Liver (tissue), 9 donors: Measurements from ENCODE around the gene EHMT1. TPM values are rescaled to one million over a fixed set of nuclear protein-coding genes. Genes with fewer than 3 reads are reported as not detected.

Experiments used
- DNase-seq: peaks from one replicate; pipeline ENCODE4 v3.0.0-alpha.2; 2017; ENCODE audit warnings: low spot score
- H3K27ac ChIP-seq, 2 donors: one replicate each; pipeline ENCODE4 v1.7.0; 2013; ENCODE audit warnings: inconsistent platforms in 2 of 2, low read length in 2 of 2, control low read depth in 1 of 2, low read depth in 1 of 2, mild to moderate bottlenecking in 1 of 2
- H3K27me3 ChIP-seq, 4 donors: one replicate each; pipeline versions ENCODE4 v1.6.1 to v1.7.0; 2013; ENCODE audit warnings: low read length in 3 of 4, inconsistent platforms in 1 of 4, mild to moderate bottlenecking in 1 of 4, moderate library complexity in 1 of 4; ENCODE audit not compliant: control insufficient read depth in 4 of 4, insufficient read depth in 4 of 4
- H3K36me3 ChIP-seq, 4 donors: one replicate each; pipeline versions ENCODE4 v1.6.1 to v1.7.0; 2013; ENCODE audit warnings: low read length in 3 of 4, mild to moderate bottlenecking in 3 of 4, low read depth in 1 of 4, moderate library complexity in 1 of 4; ENCODE audit not compliant: control insufficient read depth in 4 of 4, insufficient read depth in 3 of 4
- H3K4me1 ChIP-seq, 4 donors: one replicate each; pipeline versions ENCODE4 v1.6.1 to v1.7.0; 2013; ENCODE audit warnings: low read length in 3 of 4, mild to moderate bottlenecking in 3 of 4, moderate library complexity in 1 of 4; ENCODE audit not compliant: control insufficient read depth in 4 of 4, insufficient read depth in 4 of 4
- H3K4me3 ChIP-seq, 3 donors: one replicate each; pipeline versions ENCODE4 v1.6.1 to v1.7.0; 2013; ENCODE audit warnings: low read length in 3 of 3, control low read depth in 1 of 3, low read depth in 1 of 3, mild to moderate bottlenecking in 1 of 3
- H3K9ac ChIP-seq, 2 donors: one replicate each; pipeline ENCODE4 v1.7.0; 2013; ENCODE audit warnings: low read length in 2 of 2, mild to moderate bottlenecking in 2 of 2, moderate library complexity in 2 of 2, control low read depth in 1 of 2, low read depth in 1 of 2
- H3K9me3 ChIP-seq, 4 donors: one replicate each; pipeline versions ENCODE4 v1.6.1 to v1.7.0; 2013; ENCODE audit warnings: low read length in 3 of 4; ENCODE audit not compliant: control insufficient read depth in 4 of 4
- FOXA1 ChIP-seq: IDR thresholded peaks from 2 replicates; pipeline ENCODE4 v1.6.1; 2016; ENCODE audit warnings: antibody characterized with exemption
- FOXA2 ChIP-seq: IDR thresholded peaks from 2 replicates; pipeline ENCODE4 v1.6.1; 2016; ENCODE audit warnings: antibody characterized with exemption
- GABPA ChIP-seq, 2 donors: IDR thresholded peaks in 1 of 2; conservative IDR thresholded peaks in 1 of 2; 2 replicates each; pipeline ENCODE4 v1.6.1; 2016; ENCODE audit warnings: antibody characterized with exemption in 2 of 2, mild to moderate bottlenecking in 1 of 2, moderate library complexity in 1 of 2
- HNF4A ChIP-seq, 2 donors: conservative IDR thresholded peaks; 2 replicates each; pipeline ENCODE4 v1.6.1; 2016; ENCODE audit warnings: antibody characterized with exemption in 2 of 2, mild to moderate bottlenecking in 2 of 2
- HNF4G ChIP-seq: IDR thresholded peaks from 2 replicates; pipeline ENCODE4 v1.6.1; 2016; ENCODE audit warnings: antibody characterized with exemption
- JUND ChIP-seq, 2 donors: IDR thresholded peaks; 2 replicates each; pipeline ENCODE4 v1.6.1; 2016; ENCODE audit warnings: antibody characterized with exemption in 2 of 2
- NR2F2 ChIP-seq: IDR thresholded peaks from 2 replicates; pipeline ENCODE4 v1.6.1; 2016; ENCODE audit warnings: antibody characterized with exemption
- RAD21 ChIP-seq, 2 donors: IDR thresholded peaks; 2 replicates each; pipeline ENCODE4 v1.6.1; 2016; ENCODE audit warnings: antibody characterized with exemption in 2 of 2, mild to moderate bottlenecking in 2 of 2
- TAF1 ChIP-seq: conservative IDR thresholded peaks from 2 replicates; pipeline ENCODE4 v1.6.1; 2016; ENCODE audit warnings: antibody characterized with exemption, mild to moderate bottlenecking
- WGBS: extraction: QIAGEN DNeasy Blood & Tissue Kit; methylation state at CpG from one replicate; pipeline ENCODE4 v1.1.7; 2013; 5-methylcytosine and 5-hydroxymethylcytosine counted together
- polyA plus RNA-seq, 2 donors: library from polyadenylated mRNA; stranded (reverse) in 1 of 2; unstranded in 1 of 2; fragments of 200-250 nt in 1 of 2; fragments of >200 nt in 1 of 2; fragmentation: Nextera tagmentation in 1 of 2; extraction: Ambion mirVana in 1 of 2; gene quantifications; one replicate each; pipeline versions ENCODE4 v1.2.1 to v1.2.3, GENCODE V29; 2013 to 2015
- total RNA-seq, 2 donors: library from RNA; depleted of rRNA; stranded (reverse); fragments of >200 nt; gene quantifications; one replicate each; pipeline ENCODE4 v1.2.3, GENCODE V29; 2014
- TF ChIP-seq, protein P1 (sequence below): IDR thresholded peaks from 2 replicates; pipeline ENCODE4 v1.6.1; 2016; ENCODE audit warnings: antibody characterized with exemption
- TF ChIP-seq, protein P2 (sequence below): IDR thresholded peaks from 2 replicates; pipeline ENCODE4 v1.6.1; 2016; ENCODE audit warnings: antibody characterized with exemption, mild to moderate bottlenecking
- TF ChIP-seq, protein P3 (sequence below): IDR thresholded peaks from 2 replicates; pipeline ENCODE4 v1.6.1; 2016; ENCODE audit warnings: antibody characterized with exemption
- TF ChIP-seq, protein P4 (sequence below): IDR thresholded peaks from 2 replicates; pipeline ENCODE4 v1.6.1; 2016; ENCODE audit warnings: antibody characterized with exemption
- donor health status: healthy.
- donor health status: healthy.
- donor health status: healthy.
- donor health status: healthy.
- donor health status: healthy.

Gene EHMT1
- total and polyA plus RNA-seq, 4 donors, result 16.1 to 48.2 (median 27.3) TPM

DNA sequence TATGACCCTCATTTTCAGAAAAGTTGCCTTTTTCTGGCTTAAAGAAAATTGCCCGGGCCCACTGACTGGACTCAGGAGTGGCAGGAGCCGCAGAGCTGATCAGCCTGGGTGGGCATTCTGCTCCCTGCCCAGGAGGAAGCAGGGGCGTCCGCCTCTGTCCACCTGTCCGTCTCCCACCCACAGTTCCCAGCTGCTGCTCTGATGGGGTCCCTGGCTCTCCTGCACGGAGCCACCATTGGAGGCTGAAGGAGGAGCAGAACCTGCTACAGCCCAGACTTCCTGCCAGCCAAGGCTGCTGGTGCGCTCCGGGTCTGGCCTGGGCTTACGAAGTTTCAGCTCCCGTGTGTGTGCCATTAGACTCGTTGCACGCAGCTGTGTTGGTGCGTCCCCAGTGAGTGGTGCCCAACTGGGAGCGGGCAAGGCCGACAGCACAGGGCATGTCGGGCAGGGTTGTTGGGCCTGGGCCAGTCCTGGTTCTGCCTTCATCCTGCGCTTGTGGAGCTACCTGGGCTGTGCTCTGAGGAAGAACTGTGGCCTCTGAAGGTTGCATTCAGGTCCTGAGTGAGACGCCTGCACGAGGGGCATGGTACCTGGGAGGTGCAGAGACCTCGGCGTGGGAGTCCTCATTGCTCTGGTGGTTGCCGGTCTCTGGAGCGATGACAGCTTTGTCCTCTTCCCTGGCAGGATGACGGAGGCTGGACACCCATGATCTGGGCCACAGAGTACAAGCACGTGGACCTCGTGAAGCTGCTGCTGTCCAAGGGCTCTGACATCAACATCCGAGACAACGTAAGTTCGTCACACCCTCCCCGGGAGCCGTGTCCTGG is 181.6 kb downstream of the EHMT1 start:
- no peak overlapping the region for H3K27ac ChIP-seq
- DNase-seq, result no peak
- H3K36me3 ChIP-seq, result peaks cover 8 to 61% (median 24%) of the 10 kb centered on the region in 4 donors
- H3K4me1 ChIP-seq, result peaks cover 0 to under 1% (median under 1%) of the 10 kb centered on the region in 4 donors
- no peak overlapping the region for H3K4me3 ChIP-seq
- 94% methylated on average over 31 of the region's 31 CpGs for WGBS
- no peaks in the 10 kb centered on the region for H3K9me3 ChIP-seq
- H3K27me3 ChIP-seq, result no peaks in the 10 kb centered on the region
- no peak for TF ChIP-seq FOXA2
- TF ChIP-seq, protein P1, sequence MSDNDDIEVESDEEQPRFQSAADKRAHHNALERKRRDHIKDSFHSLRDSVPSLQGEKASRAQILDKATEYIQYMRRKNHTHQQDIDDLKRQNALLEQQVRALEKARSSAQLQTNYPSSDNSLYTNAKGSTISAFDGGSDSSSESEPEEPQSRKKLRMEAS, result no peak
- TF ChIP-seq RAD21 (IDR thresholded peaks at IDR 0.05), result no peak
- no peak overlapping the region for H3K9ac ChIP-seq

DNA sequence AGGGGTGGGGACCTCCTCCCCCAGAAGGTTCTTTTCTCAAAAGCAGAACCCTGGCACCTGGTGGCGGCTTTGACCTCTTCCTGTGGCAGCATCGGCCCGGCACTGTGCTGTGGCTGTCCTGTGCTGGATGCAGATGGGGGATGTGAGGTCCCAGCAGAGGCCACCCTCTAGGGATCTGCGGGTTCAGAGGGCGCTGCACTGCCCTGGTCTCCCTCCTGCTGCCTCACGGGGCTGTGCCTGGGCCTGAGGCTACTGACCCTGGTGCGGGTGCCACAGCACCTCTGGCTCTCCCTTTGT is 182.2 kb downstream of the EHMT1 start:
- DNase-seq, result no peak
- peaks cover 8 to 61% (median 23%) of the 10 kb centered on the region in 4 donors for H3K36me3 ChIP-seq
- no peaks in the 10 kb centered on the region for H3K27me3 ChIP-seq
- H3K9me3 ChIP-seq, result no peaks in the 10 kb centered on the region
- H3K27ac ChIP-seq, result no peak overlapping the region
- H3K4me1 ChIP-seq, result no peaks in the 10 kb centered on the region
- H3K4me3 ChIP-seq, result no peak overlapping the region
- H3K9ac ChIP-seq, result no peak overlapping the region
- no peak for TF ChIP-seq RAD21 (IDR thresholded peaks at IDR 0.05)
- TF ChIP-seq, protein P2, sequence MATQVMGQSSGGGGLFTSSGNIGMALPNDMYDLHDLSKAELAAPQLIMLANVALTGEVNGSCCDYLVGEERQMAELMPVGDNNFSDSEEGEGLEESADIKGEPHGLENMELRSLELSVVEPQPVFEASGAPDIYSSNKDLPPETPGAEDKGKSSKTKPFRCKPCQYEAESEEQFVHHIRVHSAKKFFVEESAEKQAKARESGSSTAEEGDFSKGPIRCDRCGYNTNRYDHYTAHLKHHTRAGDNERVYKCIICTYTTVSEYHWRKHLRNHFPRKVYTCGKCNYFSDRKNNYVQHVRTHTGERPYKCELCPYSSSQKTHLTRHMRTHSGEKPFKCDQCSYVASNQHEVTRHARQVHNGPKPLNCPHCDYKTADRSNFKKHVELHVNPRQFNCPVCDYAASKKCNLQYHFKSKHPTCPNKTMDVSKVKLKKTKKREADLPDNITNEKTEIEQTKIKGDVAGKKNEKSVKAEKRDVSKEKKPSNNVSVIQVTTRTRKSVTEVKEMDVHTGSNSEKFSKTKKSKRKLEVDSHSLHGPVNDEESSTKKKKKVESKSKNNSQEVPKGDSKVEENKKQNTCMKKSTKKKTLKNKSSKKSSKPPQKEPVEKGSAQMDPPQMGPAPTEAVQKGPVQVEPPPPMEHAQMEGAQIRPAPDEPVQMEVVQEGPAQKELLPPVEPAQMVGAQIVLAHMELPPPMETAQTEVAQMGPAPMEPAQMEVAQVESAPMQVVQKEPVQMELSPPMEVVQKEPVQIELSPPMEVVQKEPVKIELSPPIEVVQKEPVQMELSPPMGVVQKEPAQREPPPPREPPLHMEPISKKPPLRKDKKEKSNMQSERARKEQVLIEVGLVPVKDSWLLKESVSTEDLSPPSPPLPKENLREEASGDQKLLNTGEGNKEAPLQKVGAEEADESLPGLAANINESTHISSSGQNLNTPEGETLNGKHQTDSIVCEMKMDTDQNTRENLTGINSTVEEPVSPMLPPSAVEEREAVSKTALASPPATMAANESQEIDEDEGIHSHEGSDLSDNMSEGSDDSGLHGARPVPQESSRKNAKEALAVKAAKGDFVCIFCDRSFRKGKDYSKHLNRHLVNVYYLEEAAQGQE, result no peak
- TF ChIP-seq GABPA (IDR thresholded peaks at IDR 0.05 in 1 of 2, conservative IDR thresholded peaks at IDR 0.05 in 1 of 2), result no peak
- TF ChIP-seq, protein P3, sequence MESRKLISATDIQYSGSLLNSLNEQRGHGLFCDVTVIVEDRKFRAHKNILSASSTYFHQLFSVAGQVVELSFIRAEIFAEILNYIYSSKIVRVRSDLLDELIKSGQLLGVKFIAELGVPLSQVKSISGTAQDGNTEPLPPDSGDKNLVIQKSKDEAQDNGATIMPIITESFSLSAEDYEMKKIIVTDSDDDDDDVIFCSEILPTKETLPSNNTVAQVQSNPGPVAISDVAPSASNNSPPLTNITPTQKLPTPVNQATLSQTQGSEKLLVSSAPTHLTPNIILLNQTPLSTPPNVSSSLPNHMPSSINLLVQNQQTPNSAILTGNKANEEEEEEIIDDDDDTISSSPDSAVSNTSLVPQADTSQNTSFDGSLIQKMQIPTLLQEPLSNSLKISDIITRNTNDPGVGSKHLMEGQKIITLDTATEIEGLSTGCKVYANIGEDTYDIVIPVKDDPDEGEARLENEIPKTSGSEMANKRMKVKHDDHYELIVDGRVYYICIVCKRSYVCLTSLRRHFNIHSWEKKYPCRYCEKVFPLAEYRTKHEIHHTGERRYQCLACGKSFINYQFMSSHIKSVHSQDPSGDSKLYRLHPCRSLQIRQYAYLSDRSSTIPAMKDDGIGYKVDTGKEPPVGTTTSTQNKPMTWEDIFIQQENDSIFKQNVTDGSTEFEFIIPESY, result no peak
- TF ChIP-seq FOXA2, result no peak
- TF ChIP-seq, protein P1, result no peak
- TF ChIP-seq, protein P4, sequence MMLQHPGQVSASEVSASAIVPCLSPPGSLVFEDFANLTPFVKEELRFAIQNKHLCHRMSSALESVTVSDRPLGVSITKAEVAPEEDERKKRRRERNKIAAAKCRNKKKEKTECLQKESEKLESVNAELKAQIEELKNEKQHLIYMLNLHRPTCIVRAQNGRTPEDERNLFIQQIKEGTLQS, result no peak
- no peak for TF ChIP-seq TAF1
- TF ChIP-seq HNF4G, result no peak
- no peak for TF ChIP-seq JUND (IDR thresholded peaks at IDR 0.05)
- no peak for TF ChIP-seq HNF4A (conservative IDR thresholded peaks at IDR 0.05)
- TF ChIP-seq FOXA1, result no peak
- TF ChIP-seq NR2F2, result no peak
- 91% methylated on average over 7 of the region's 7 CpGs for WGBS
